ENCODE results near the gene DAPK1. TPM values are rescaled to one million over a fixed set of nuclear protein-coding genes. Genes with fewer than 3 reads are reported as not detected.

The DAPK1 gene
- total and polyA plus RNA-seq, 8 donors: 29.1 to 98.7 (median 45.4) TPM

DNA sequence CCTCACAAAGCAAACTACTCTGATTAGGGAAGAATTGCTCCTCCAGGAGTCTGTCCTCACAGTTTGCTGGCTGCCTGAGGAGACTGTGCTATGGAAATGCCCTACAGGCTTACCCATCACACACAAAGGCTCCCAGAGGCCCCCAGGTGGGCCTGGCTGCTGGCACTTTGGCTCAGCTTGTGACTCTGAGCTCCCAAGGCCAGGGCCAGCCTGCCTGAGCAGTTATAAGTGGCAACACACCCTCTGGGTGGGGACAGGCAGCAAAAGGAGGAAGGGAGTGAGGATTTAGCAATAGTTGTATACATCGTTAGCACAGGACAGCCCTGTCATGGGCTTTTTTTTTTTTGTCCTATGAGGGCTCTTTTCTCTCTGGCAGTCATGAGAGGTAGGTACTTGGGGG, 103.5 kb downstream of the DAPK1 start:
- Histone ChIP-seq H3K36me3 (peaks cover 0 to 12% (median 0%) of the 10 kb centered on the region in 3 donors), H3K4me3 (no peak overlapping the region), H3K27me3 (no peaks in the 10 kb centered on the region), H3K9me3 (no peaks in the 10 kb centered on the region), H3K4me1 (peaks cover 48 to 59% (median 52%) of the 10 kb centered on the region in 3 donors), H3K27ac (peak overlapping the region in 2 of 4 donors; percentile 53 to 58)
- 29 to 34% methylated on average over 1 of the region's 1 CpG for WGBS, 2 donors
- TF ChIP-seq, protein P1, sequence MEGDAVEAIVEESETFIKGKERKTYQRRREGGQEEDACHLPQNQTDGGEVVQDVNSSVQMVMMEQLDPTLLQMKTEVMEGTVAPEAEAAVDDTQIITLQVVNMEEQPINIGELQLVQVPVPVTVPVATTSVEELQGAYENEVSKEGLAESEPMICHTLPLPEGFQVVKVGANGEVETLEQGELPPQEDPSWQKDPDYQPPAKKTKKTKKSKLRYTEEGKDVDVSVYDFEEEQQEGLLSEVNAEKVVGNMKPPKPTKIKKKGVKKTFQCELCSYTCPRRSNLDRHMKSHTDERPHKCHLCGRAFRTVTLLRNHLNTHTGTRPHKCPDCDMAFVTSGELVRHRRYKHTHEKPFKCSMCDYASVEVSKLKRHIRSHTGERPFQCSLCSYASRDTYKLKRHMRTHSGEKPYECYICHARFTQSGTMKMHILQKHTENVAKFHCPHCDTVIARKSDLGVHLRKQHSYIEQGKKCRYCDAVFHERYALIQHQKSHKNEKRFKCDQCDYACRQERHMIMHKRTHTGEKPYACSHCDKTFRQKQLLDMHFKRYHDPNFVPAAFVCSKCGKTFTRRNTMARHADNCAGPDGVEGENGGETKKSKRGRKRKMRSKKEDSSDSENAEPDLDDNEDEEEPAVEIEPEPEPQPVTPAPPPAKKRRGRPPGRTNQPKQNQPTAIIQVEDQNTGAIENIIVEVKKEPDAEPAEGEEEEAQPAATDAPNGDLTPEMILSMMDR (IDR thresholded peaks at IDR 0.05): no peak
- intact Hi-C loops (cut with DNase I): no loop called here
- peak; percentile 33 to 67 (median 55) for ATAC-seq
- peak in 3 of 6 donors; percentile 30 to 41 (median 41) for DNase-seq
- no peak for FAIRE-seq

DNA sequence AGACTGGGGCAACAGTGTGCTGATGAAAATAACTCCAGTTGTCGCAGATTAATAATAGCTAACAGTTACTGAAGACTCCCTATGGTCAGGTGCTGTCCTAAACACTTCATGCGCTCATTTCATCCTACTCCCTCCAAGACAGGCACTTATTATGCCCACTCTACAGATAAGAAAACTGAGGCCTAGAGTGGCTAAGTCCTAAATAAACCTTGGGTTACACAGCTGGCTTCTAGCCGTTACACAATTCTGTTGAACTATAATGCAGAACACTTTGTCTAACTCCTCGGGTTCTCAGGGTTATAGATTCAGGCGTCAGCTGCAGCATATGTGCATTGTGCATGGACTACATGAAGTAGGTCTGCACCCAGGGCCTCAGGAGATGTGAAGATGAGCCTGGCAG, 103.9 kb downstream of the DAPK1 start:
- Histone ChIP-seq H3K27me3 (no peaks in the 10 kb centered on the region), H3K4me1 (peaks cover 44 to 55% (median 50%) of the 10 kb centered on the region in 3 donors), H3K36me3 (peaks cover 0 to 12% (median 0%) of the 10 kb centered on the region in 3 donors), H3K9me3 (no peaks in the 10 kb centered on the region), H3K4me3 (no peak overlapping the region), H3K27ac (peak overlapping the region in 2 of 4 donors; percentile 53 to 58)
- WGBS, 2 donors: 83 to 84% methylated on average over 5 of the region's 5 CpGs
- no peak for FAIRE-seq
- intact Hi-C loops (cut with DNase I): no loop called here
- TF ChIP-seq, protein P1 (IDR thresholded peaks at IDR 0.05): no peak
- no peak for ATAC-seq
- no peak for DNase-seq

DNA sequence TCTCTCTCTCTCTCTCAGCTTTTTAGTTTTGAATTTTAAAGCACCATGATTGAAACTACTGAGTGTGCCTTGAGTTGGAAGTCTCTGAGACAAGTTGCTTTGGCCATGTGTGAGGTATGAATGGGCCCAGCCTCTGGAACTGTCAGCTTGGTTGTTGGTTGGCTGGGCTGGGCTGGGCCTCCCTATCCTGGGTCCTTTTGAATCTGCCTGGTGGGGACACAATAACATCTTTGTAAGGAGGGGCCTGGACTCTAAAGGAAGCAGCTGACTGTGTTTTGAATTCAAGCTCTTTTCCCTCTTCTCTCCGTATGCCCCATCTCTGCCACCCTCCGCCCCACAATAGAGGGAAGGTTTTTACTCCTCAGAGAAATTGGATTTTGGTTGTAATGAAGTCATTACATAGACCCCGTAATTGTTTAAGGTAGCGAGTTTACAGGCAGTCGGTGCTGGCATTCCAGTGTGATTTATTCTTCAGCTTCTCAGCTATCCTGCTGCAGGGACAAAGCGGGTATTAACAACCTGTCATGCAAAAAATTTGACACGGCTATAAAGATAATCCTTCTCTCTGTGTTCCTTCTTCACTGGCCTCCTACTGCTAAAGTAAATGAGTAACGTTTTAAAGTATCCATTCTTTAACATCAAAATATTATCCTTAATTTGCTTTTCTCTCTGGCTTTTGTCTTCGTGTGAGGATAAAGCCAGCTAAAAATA, 105.4 kb downstream of the DAPK1 start:
- FAIRE-seq: no peak
- DNase-seq: no peak
- no peak overlapping the region for H3K27ac ChIP-seq

DNA sequence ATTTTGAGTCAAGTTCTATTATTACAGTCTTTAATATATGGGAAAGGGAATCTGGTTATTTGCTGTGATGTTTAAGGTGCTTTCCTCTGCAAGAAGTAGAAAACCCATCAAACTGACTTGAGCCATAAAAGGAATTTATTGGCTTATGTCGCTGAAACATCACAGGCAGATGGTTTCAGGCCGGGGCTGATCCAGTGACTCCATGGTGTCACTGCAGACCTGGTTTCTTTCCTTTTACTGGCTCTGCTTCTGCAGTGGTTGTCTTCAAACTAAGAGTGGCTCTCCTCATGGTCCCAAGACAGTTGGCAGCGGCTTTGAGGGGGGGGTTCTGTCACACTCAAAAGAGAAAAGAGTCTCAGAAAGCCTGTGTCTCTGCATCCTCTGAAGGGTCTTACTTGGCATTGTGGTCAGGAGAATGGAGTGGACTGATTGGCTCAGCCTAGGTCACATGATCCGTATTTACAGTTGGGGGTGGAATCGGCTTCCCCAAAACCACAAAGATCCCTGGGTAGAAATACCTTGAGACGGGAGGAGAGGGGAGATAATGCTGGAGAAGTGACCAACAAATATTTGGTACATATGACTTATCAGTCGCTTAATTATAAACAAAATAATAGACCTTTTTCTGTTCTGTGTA, 106.3 kb downstream of the DAPK1 start:
- FAIRE-seq: no peak

More for the DNA sequence above, 105.4 kb downstream of the DAPK1 start:
- TF ChIP-seq, protein P1 (IDR thresholded peaks at IDR 0.05): no peak
- Histone ChIP-seq H3K36me3 (peaks cover 0 to 20% (median 0%) of the 10 kb centered on the region in 3 donors), H3K4me1 (peaks cover 29 to 40% (median 36%) of the 10 kb centered on the region in 3 donors), H3K27me3 (no peaks in the 10 kb centered on the region), H3K4me3 (no peak overlapping the region), H3K9me3 (no peaks in the 10 kb centered on the region)
- ATAC-seq: no peak
- WGBS, 2 donors: 65 to 73% methylated on average over 9 of the region's 9 CpGs
- intact Hi-C loops (cut with DNase I): no loop called here

More for the DNA sequence above, 106.3 kb downstream of the DAPK1 start:
- DNase-seq (no peak), ATAC-seq (no peak)
- Histone ChIP-seq H3K9me3 (no peaks in the 10 kb centered on the region), H3K36me3 (peaks cover 0 to 20% (median 0%) of the 10 kb centered on the region in 3 donors), H3K4me3 (no peak overlapping the region), H3K27me3 (no peaks in the 10 kb centered on the region), H3K27ac (no peak overlapping the region), H3K4me1 (peaks cover 25 to 31% (median 27%) of the 10 kb centered on the region in 3 donors)
- intact Hi-C loops (cut with DNase I): no loop called here
- TF ChIP-seq, protein P1 (IDR thresholded peaks at IDR 0.05): no peak
- 79 to 81% methylated on average over 7 of the region's 7 CpGs for WGBS, 2 donors
